ENCODE measurements around the gene SEC16B.
"Not testable (repeated sequence)": the region's sequence is repeated elsewhere in the genome, so short reads cannot be mapped to it uniquely, and the experiment has no call there.

Gene SEC16B

GRCh38 chr1:177969825-177970371 lies at the start of gene SEC16B:
SEC16B (minus strand) TSS chr1:177970058; CDS start chr1:177967981, 2,077 bp downstream.
- no peak for DNase-seq

- no peak for DNase-seq
These were observed 49.8 kb upstream of the SEC16B start for GRCh38 chr1:178019622-178020021.

- DNase-seq = no peak
These were observed 49.4 kb upstream of the SEC16B start for GRCh38 chr1:178019208-178019607.

- DNase-seq = no peak
These were observed 47.7 kb upstream of the SEC16B start for GRCh38 chr1:178017517-178017916.

- no peak for DNase-seq
These were observed 42.1 kb upstream of the SEC16B start for GRCh38 chr1:178011864-178012503.

GRCh38 chr1:178011465-178011828 lies 41.6 kb upstream of the SEC16B start:
- DNase-seq = no peak

- DNase-seq = no peak
These were observed 41.0 kb upstream of the SEC16B start for GRCh38 chr1:178010674-178011464.

GRCh38 chr1:178006043-178006442 lies 36.2 kb upstream of the SEC16B start:
- no peak for DNase-seq

- DNase-seq = no peak
These were observed 35.6 kb upstream of the SEC16B start for GRCh38 chr1:178005450-178005849.

- no peak for DNase-seq
These were observed 35.1 kb upstream of the SEC16B start for GRCh38 chr1:178004926-178005391.

- no peak for DNase-seq
These were observed 29.1 kb upstream of the SEC16B start for GRCh38 chr1:177998696-177999631.

- no peak for DNase-seq
These were observed 27.1 kb upstream of the SEC16B start for GRCh38 chr1:177996957-177997356.

GRCh38 chr1:177995369-177995768 lies 25.5 kb upstream of the SEC16B start:
- no peak for DNase-seq

GRCh38 chr1:177986281-177986680 lies 16.4 kb upstream of the SEC16B start:
- not testable (repeated sequence) for DNase-seq

GRCh38 chr1:177984761-177985160 lies 14.9 kb upstream of the SEC16B start:
- DNase-seq = no peak

- DNase-seq = peak; percentile 29
These were observed 14.3 kb upstream of the SEC16B start for GRCh38 chr1:177984136-177984525.

GRCh38 chr1:177983482-177984135 lies 13.8 kb upstream of the SEC16B start:
- peak; percentile 18 for DNase-seq

GRCh38 chr1:177983077-177983476 lies 13.2 kb upstream of the SEC16B start:
- no peak for DNase-seq

GRCh38 chr1:177981200-177981599 lies 11.3 kb upstream of the SEC16B start:
- DNase-seq = no peak

GRCh38 chr1:177979272-177979671 lies 9.4 kb upstream of the SEC16B start:
- DNase-seq = no peak

- no peak for DNase-seq
These were observed 8.7 kb upstream of the SEC16B start for GRCh38 chr1:177978530-177978929.

- DNase-seq = no peak
These were observed 7.3 kb upstream of the SEC16B start for GRCh38 chr1:177977141-177977540.
